Progenitor cell of endocrine pancreas (in vitro differentiated cells): ENCODE results near the gene CLDN7. TPM values are rescaled to one million over a fixed set of nuclear protein-coding genes. Genes with fewer than 3 reads are reported as not detected.
"Not testable (repeated sequence)": the region's sequence is repeated elsewhere in the genome, so short reads cannot be mapped to it uniquely, and the experiment has no call there.

Experiments used
- DNase-seq: peaks from one replicate; pipeline ENCODE4 v3.0.0; 2021; ENCODE audit warnings: low spot score; ENCODE audit not compliant: unreplicated experiment
- H3K27ac Mint-ChIP-seq: 2 replicates; pipeline ENCODE4 v1.8.0; 2021; ENCODE audit warnings: mild to moderate bottlenecking, moderate library complexity, mixed read lengths
- H3K27me3 Mint-ChIP-seq: 2 replicates; pipeline ENCODE4 v1.8.0; 2021; ENCODE audit warnings: mixed read lengths
- H3K36me3 Mint-ChIP-seq: 2 replicates; pipeline ENCODE4 v1.8.0; 2022; ENCODE audit warnings: mixed read lengths; ENCODE audit not compliant: insufficient read depth
- H3K4me1 Mint-ChIP-seq: 2 replicates; pipeline ENCODE4 v1.8.0; 2021; ENCODE audit warnings: low read depth, mixed read lengths
- H3K4me3 Mint-ChIP-seq: 2 replicates; pipeline ENCODE4 v1.8.0; 2021; ENCODE audit warnings: low read depth, mild to moderate bottlenecking, moderate library complexity, mixed read lengths
- H3K9me3 Mint-ChIP-seq: 2 replicates; pipeline ENCODE4 v1.8.0; 2021; ENCODE audit warnings: low read depth, mixed read lengths
- total RNA-seq: library from RNA; stranded (reverse); gene quantifications from 2 replicates; pipeline ENCODE4 v1.2.1, GENCODE V29; 2021
- TF ChIP-seq, protein P1 (sequence below): fragments of 200-600 bp; sonication (generic); IDR thresholded peaks from one replicate; pipeline ENCODE4 v1.5.0; 2021; ENCODE audit warnings: antibody characterized with exemption, mild to moderate bottlenecking; ENCODE audit not compliant: unreplicated experiment

CLDN7 gene
- total RNA-seq, 1 donor from 2014 or later = 137 TPM

GRCh38 chr17:7246779-7247178 lies 15.5 kb downstream of the CLDN7 start:
- H3K27ac Mint-ChIP-seq = peak overlapping the region; percentile 85
- no peak for DNase-seq
- no peaks in the 10 kb centered on the region for H3K27me3 Mint-ChIP-seq
- TF ChIP-seq, protein P1, sequence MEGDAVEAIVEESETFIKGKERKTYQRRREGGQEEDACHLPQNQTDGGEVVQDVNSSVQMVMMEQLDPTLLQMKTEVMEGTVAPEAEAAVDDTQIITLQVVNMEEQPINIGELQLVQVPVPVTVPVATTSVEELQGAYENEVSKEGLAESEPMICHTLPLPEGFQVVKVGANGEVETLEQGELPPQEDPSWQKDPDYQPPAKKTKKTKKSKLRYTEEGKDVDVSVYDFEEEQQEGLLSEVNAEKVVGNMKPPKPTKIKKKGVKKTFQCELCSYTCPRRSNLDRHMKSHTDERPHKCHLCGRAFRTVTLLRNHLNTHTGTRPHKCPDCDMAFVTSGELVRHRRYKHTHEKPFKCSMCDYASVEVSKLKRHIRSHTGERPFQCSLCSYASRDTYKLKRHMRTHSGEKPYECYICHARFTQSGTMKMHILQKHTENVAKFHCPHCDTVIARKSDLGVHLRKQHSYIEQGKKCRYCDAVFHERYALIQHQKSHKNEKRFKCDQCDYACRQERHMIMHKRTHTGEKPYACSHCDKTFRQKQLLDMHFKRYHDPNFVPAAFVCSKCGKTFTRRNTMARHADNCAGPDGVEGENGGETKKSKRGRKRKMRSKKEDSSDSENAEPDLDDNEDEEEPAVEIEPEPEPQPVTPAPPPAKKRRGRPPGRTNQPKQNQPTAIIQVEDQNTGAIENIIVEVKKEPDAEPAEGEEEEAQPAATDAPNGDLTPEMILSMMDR = no peak
- peaks cover 14% of the 10 kb centered on the region for H3K36me3 Mint-ChIP-seq
- H3K4me1 Mint-ChIP-seq = peaks cover 18% of the 10 kb centered on the region
- H3K9me3 Mint-ChIP-seq = no peaks in the 10 kb centered on the region
- H3K4me3 Mint-ChIP-seq = no peak overlapping the region

GRCh38 chr17:7243838-7244237 lies 18.4 kb downstream of the CLDN7 start:
- H3K9me3 Mint-ChIP-seq, H3K27me3 Mint-ChIP-seq, DNase-seq: not testable (repeated sequence)
- peaks cover 23% of the 10 kb centered on the region for H3K4me1 Mint-ChIP-seq
- peak overlapping the region; percentile 94 for H3K27ac Mint-ChIP-seq
- H3K4me3 Mint-ChIP-seq = peak overlapping the region; percentile 24
- peaks cover 20% of the 10 kb centered on the region for H3K36me3 Mint-ChIP-seq

- TF ChIP-seq, protein P1 = no peak
- Mint-ChIP-seq H3K9me3 (no peaks in the 10 kb centered on the region), H3K4me3 (peak overlapping the region; percentile 97), H3K36me3 (peaks cover 20% of the 10 kb centered on the region), H3K27ac (peak overlapping the region; percentile 94), H3K4me1 (peaks cover 23% of the 10 kb centered on the region), H3K27me3 (no peaks in the 10 kb centered on the region)
- no peak for DNase-seq
Observed at GRCh38 chr17:7243453-7243729, 18.9 kb downstream of the CLDN7 start.

DNA sequence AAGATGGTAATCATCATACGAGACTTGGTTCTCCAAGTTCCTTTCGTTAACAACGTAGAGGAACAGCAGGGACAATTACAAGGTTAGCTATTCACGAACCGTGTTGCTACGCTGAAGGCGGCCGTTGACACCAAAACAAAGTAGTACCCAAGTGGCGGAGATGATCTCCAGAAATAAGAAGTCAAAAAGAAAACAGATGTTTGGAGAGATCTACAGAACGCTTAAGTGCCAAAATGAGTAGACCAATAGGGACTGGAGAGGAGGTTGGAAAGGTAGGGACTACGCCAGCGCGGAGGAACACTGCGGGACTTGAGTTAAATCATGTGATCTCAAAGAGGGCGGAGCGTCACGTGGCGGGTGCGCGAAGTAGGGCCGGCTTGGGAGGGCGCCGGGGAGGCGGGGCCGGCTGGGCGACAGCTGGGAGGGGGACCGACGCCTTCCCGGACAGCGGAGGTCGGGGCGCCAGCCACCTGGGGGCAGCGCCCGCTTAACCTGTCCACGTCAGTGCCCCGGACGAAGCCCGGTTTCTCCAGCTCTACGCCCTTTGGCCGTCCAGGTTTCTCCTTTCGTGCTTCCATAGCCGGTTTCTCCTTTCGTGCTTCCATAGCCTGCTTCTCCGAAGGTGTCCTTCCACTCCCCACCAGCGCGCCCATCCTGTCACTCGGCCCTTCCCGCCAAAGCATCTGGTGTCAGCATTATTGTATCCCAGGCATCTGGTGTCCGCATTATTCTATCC lies 19.4 kb downstream of the CLDN7 start:
- Mint-ChIP-seq H3K4me1 (peaks cover 23% of the 10 kb centered on the region), H3K9me3 (no peaks in the 10 kb centered on the region), H3K27me3 (no peaks in the 10 kb centered on the region), H3K27ac (peak overlapping the region; percentile 100), H3K4me3 (peak overlapping the region; percentile 97), H3K36me3 (peaks cover 20% of the 10 kb centered on the region)
- TF ChIP-seq, protein P1 = peak; percentile 29
- peak; percentile 91 for DNase-seq

DNA sequence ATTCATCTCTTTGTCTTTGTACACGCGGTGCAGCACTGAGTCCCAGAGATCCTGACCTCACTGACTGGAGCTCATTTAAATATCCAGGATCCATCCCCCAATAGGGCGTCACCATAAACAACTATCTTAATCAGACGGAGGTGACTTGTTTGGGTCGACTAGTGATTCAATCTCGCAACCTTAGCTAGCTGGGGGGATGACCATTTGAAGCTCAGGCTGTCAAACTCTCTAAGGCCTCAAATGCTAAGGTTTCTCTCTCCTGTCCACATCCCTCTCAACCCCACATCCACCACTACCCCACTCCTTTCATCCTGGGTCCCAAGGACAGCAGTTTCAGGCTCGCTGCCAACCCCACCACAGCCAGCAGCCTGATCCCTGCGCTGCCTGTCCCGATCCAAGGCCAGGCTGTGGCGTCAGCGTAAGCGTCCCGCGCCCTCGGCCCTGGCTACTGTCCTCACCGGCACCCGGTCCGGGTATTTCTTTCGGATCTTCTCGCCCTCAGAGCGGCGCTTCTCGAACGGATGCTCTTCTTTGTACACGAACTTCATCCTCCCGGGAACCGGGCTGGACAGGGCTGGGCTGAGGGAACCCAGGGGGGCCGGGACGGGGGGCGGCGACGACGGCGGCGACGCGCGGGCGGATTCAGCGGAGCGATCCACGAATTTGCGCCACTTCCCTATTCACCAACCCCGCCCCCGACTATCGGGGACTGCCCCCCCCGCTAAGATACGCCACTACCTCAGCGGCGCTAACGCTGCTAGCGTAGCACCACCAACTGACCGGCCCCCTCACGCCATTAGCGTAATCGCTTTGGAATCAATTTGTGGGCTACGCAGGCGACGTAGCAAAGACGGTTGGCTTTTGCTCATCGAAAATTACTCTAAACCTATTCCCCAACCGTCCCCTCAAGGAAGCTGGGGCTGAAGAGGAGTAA lies 20.2 kb downstream of the CLDN7 start, which contains the start of gene GABARAP:
Gene GABARAP, minus strand, starts transcription at position 667 of the 934 bp plus-strand sequence. Its CDS starts 119 bp downstream, at position 548.
- H3K36me3 Mint-ChIP-seq = peaks cover 21% of the 10 kb centered on the region
- H3K27me3 Mint-ChIP-seq = no peaks in the 10 kb centered on the region
- H3K9me3 Mint-ChIP-seq = no peaks in the 10 kb centered on the region
- peak within 1 kb of the TSS; percentile 100 for H3K27ac Mint-ChIP-seq
- H3K4me3 Mint-ChIP-seq = peak within 1 kb of the TSS; percentile 97
- DNase-seq = peak; percentile 88
- TF ChIP-seq, protein P1 = no peak
- peaks cover 27% of the 10 kb centered on the region for H3K4me1 Mint-ChIP-seq
